Measurements from ENCODE around the gene DNAJB1.

- TF ChIP-seq EZH2phosphoT487 (IDR thresholded peaks at IDR 0.05; ENCODE audit: borderline replicate concordance) (no peak), CTCF (conservative IDR thresholded peaks at IDR 0.05; ENCODE audit: low read length) (no peak)
Measured at GRCh38 chr19:14525729-14526128, 7.5 kb upstream of the DNAJB1 start.

All from Loucy (cell line).